ENCODE data around the gene C11orf21. TPM values are rescaled to one million over a fixed set of nuclear protein-coding genes. Genes with fewer than 3 reads are reported as not detected.

Gene C11orf21
- total RNA-seq = under 0.01 TPM in 1 of 2 replicates, not detected in the other

DNA sequence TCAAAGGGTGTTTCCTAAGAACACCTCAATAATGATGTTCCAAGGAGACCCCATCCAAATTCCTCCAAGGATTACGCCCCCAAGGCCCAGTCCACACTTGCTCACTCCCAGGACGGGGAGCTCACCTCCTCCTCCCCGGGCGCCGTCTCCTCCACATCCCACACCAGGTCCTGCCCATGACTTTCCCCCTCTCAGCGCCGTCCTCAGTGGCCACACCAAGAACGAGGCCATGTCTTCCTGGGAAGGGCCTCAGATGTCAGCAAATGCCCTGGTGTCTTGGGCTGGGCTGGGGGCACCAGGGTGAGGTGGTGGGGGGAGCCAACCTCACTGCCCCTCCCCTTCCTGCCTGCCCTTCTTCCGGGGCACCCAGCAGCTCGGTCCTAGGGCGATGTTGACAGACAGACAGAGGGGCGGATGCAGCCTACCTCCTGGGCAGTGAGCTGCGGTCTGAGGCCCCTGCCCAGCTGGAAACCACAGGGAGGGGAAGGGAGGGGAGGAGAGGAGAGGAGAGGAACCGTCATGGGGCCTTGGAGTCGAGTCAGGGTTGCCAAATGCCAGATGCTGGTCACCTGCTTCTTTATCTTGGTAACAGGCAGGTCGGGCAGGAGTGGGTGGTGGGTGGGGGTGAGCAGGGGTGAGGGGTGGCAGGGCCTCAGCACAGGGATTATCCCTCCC, at the start of gene C11orf21, which contains the start of gene TSPAN32:
Gene C11orf21, minus strand, starts transcription at position 288 of the 675 bp plus-strand sequence. Its CDS starts 110 bp downstream, at position 178.
Gene TSPAN32, plus strand, starts transcription at position 383 of the 675 bp plus-strand sequence. Its CDS starts 137 bp downstream, at position 520.

DNA sequence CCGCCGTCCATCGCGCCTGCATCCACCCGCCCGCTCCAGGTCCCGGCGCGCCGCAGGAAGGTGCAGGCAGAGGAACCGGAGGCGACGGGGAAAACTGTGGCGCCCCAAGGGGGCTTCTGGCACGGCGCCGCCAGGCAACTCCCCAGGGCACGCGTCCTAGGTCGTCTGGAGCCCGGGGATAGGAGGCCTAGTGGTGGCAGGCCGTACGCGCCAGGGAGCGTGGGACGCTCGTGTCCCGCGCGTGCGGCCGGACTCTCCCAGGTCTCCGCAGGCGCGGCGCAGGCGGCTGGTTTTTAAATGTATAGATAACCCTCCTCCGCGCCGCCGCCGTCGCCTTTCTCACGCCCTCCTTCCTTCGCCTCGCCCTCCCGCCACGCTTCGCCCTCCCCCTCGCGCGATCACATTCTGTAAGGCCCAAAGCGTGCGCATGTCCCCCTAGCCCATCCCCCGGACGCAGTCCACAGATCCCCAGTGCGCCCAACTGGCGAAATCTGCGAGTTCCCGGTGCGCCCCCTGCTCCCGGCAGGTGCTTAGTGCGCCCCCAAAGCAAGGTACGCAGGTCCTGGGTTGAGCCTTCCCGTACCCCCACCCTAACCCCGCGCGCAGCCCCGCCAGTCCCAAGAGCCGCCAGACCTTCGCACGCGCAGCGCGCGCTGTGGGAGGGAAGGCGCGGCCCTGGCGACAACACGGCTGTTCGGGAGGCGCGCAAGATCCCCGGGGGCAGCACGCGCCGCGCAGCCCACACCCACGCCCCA, 31.2 kb downstream of the C11orf21 start, which contains the start of gene ASCL2:
Gene ASCL2, minus strand, starts transcription at position 267 of the 755 bp plus-strand sequence. Its CDS starts 256 bp downstream, at position 11.

Other genes starting within 250 kb of the C11orf21 start
- gene IGF2, start 162.5 kb downstream of the C11orf21 start, total RNA-seq = 19.8 and 21.6 TPM in 2 replicates
- not detected in 2 replicates for gene INS, start 140.7 kb downstream of the C11orf21 start, total RNA-seq
- 0.50 TPM in 1 of 2 replicates, not detected in the other for gene TH, start 130.1 kb downstream of the C11orf21 start, total RNA-seq
- gene ASCL2, start 31.3 kb downstream of the C11orf21 start, total RNA-seq = not detected in 2 replicates
- gene TSPAN32, start 95 bp upstream of the C11orf21 start, total RNA-seq = 0.45 and 0.50 TPM in 2 replicates
- gene CD81, start 75.4 kb upstream of the C11orf21 start, total RNA-seq = 156 and 207 TPM in 2 replicates
- gene TSSC4, start 98.8 kb upstream of the C11orf21 start, total RNA-seq = 44.6 and 47.1 TPM in 2 replicates
- not detected in 2 replicates for gene TRPM5, start 142.6 kb upstream of the C11orf21 start, total RNA-seq
- under 0.01 TPM in 1 of 2 replicates, not detected in the other for gene KCNQ1, start 143.1 kb upstream of the C11orf21 start, total RNA-seq